Tracheal epithelial cell (primary cell): ENCODE measurements around the gene GCFC2. TPM values are rescaled to one million over a fixed set of nuclear protein-coding genes. Genes with fewer than 3 reads are reported as not detected.

Source experiments
- total RNA-seq: library from RNA; depleted of rRNA; stranded (reverse); fragments of >200 nt; gene quantifications from 2 replicates; pipeline ENCODE4 v1.2.1, GENCODE V29; 2014

The GCFC2 gene
- 17.8 and 18.3 TPM in 2 replicates for total RNA-seq

DNA sequence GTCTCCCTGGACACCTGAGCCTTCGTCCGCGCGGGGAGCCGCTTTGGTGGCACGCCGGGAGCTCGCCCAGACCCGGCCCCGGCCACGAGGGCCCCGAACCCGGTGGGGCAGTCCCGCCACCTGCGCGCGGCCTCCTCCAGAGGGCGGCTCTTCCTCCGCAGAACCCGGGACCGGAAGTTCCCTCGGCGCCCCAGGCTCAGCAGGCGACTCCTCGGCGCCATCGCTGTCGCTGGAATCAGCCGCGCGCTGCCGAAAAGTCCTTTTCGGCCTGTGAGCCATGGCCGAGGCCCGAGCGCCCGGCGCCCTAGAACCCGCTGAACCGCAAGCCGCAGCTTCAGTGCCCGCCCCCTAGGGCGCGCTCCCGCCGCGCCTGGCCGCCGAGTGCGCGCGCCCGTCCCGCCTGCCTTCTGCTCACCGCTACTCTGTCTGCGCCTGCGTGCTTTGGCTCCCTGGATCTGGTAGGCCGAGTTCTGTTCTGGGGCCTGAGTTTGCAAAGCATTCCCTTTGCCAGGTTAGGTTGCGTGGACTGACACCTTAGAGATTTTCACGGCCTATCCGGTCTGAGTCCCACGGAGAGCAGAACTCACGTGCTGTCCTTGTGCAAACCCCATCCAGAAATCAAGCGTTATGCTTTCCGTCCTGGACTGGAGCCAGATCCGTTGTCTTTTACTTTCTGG is at the start of gene GCFC2:
Gene GCFC2 (minus strand): TSS at position 339 of the 677 bp plus-strand sequence. CDS start 60 bp downstream, at position 279.

DNA sequence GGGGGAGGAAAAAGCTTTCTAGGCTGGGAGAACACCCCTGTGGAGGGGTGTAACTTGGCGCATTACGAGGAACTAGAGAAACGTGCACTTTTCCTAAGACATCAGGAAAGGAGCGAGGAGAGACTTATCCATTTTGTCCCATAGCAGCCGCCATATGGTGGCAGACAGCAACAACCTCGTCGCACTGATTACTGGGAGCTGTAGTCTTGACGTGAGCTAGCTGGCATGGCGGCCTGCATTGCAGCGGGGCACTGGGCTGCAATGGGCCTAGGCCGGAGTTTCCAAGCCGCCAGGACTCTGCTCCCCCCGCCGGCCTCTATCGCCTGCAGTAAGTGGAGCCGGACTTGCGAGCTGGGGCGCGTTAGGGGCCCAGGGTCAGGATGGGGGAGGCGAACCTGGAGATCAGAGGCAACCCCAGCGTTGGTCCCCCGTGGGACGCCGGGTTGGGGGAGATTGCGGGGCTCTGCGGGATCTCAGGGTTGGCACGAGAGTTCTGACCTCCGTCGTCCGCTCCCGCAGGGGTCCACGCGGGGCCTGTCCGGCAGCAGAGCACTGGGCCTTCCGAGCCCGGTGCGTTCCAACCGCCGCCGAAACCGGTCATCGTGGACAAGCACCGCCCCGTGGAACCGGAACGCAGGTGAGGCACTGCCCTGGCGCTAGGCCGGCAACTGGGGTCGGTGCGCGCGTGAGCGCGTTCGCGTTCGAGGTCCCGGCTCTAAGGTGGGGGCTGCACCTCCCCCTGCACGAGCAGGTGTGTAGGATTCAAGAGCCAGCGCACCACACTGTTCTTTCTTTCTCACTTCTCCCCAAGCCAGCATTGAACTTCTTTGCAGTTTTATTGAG is 63.9 kb downstream of the GCFC2 start, which contains the start of gene MRPL19:
Gene MRPL19 (plus strand): TSS at position 201 of the 843 bp plus-strand sequence. CDS start 25 bp downstream, at position 226.

Other genes starting within 250 kb of the GCFC2 start
- 6.2 and 44.8 TPM in 2 replicates for gene EVA1A, start 150.0 kb downstream of the GCFC2 start, total RNA-seq
- 50.1 and 52.5 TPM in 2 replicates for gene MRPL19, start 64.1 kb downstream of the GCFC2 start, total RNA-seq